ENCODE measurements around the gene CFAP53. TPM values are rescaled to one million over a fixed set of nuclear protein-coding genes. Genes with fewer than 3 reads are reported as not detected.

The CFAP53 gene
- total and polyA plus RNA-seq, 11 donors = 0.10 to 0.62 (median 0.15) TPM; not detected in 6

- WGBS, 4 donors = 1 to 2% (median 1%) methylated on average over 27 of the region's 27 CpGs
- ATAC-seq = peak in 3 of 4 donors; percentile 0 to 4 (median 2)
These were observed 20.7 kb upstream of the CFAP53 start for GRCh38 chr18:50287028-50287440.

GRCh38 chr18:50286391-50287027 is 20.2 kb upstream of the CFAP53 start:
- TF ChIP-seq CTCF (IDR thresholded peaks at IDR 0.05) (no peak), POLR2A (IDR thresholded peaks at IDR 0.05) (no peak)
- 29 to 44% (median 33%) methylated on average over 20 to 23 of the region's 23 CpGs for WGBS, 4 donors
- Histone ChIP-seq H3K27me3 (no peaks in the 10 kb centered on the region), H3K4me1 (peaks cover 0 to 27% (median 6%) of the 10 kb centered on the region in 12 donors), H3K36me3 (peaks cover 0 to 35% (median 20%) of the 10 kb centered on the region in 9 donors), H3K9me3 (no peaks in the 10 kb centered on the region), H3K27ac (peak overlapping the region in 8 of 12 donors; percentile 81 to 91 (median 86)), H3K4me3 (peak overlapping the region; percentile 55 to 90 (median 77))
- intact Hi-C loops (cut with DNase I) = loop anchor here in 6 of 10 donors (5.0 to 10.0 kb wide), 8 partner anchors 86 to 792 kb away; partner anchors contain the start of genes RPL17 (in 2 of the 6), ACAA2 (in 1 of the 6), ELAC1 (in 1 of the 6) and ME2 (in 1 of the 6)
- no peak for ATAC-seq
- DNase-seq = peak in 3 of 5 donors; percentile 30 to 61 (median 36)

More at GRCh38 chr18:50287028-50287440, 20.7 kb upstream of the CFAP53 start:
- intact Hi-C loops (cut with DNase I) = loop anchor here in 6 of 10 donors (5.0 to 10.0 kb wide), 8 partner anchors 85 to 792 kb away; partner anchors contain the start of genes RPL17 (in 2 of the 6), ACAA2 (in 1 of the 6), ELAC1 (in 1 of the 6) and ME2 (in 1 of the 6)
- Histone ChIP-seq H3K27me3 (no peaks in the 10 kb centered on the region), H3K36me3 (peaks cover 0 to 35% (median 20%) of the 10 kb centered on the region in 9 donors), H3K27ac (peak overlapping the region; percentile 45 to 94 (median 86)), H3K4me1 (peaks cover 0 to 25% (median 3%) of the 10 kb centered on the region in 12 donors), H3K4me3 (peak overlapping the region; percentile 55 to 90 (median 77)), H3K9me3 (no peaks in the 10 kb centered on the region)
- no peak for TF ChIP-seq CTCF (IDR thresholded peaks at IDR 0.05)
- no peak for TF ChIP-seq POLR2A (IDR thresholded peaks at IDR 0.05)
- DNase-seq = peak in 2 of 5 donors; percentile 45 to 67

GRCh38 chr18:50285631-50286321 is 19.5 kb upstream of the CFAP53 start:
- intact Hi-C loops (cut with DNase I) = loop anchor here in 6 of 10 donors (5.0 to 10.0 kb wide), 8 partner anchors 87 to 791 kb away; partner anchors contain the start of genes RPL17 (in 2 of the 6), ACAA2 (in 1 of the 6), ELAC1 (in 1 of the 6) and ME2 (in 1 of the 6)
- TF ChIP-seq CTCF (IDR thresholded peaks at IDR 0.05) (no peak), POLR2A (IDR thresholded peaks at IDR 0.05) (no peak)
- Histone ChIP-seq H3K4me1 (peaks cover under 1 to 27% (median 6%) of the 10 kb centered on the region in 12 donors), H3K27me3 (no peaks in the 10 kb centered on the region), H3K36me3 (peaks cover 0 to 35% (median 20%) of the 10 kb centered on the region in 9 donors), H3K27ac (no peak overlapping the region), H3K4me3 (peak overlapping the region in 1 of 12 donors; percentile 76), H3K9me3 (no peaks in the 10 kb centered on the region)
- no peak for ATAC-seq
- WGBS, 4 donors = 94 to 97% (median 96%) methylated on average over 21 to 24 of the region's 24 CpGs
- peak in 1 of 5 donors; percentile 47 for DNase-seq

Measured in heart left ventricle (tissue), 16 donors.